ENCODE data around the gene ACSM5. TPM values are rescaled to one million over a fixed set of nuclear protein-coding genes. Genes with fewer than 3 reads are reported as not detected.
"Not testable (repeated sequence)": the region's sequence is repeated elsewhere in the genome, so short reads cannot be mapped to it uniquely, and the experiment has no call there.

Gene ACSM5
- total RNA-seq, 6 experiments from 2014 or later = 45.8 to 231 (median 151) TPM

DNA sequence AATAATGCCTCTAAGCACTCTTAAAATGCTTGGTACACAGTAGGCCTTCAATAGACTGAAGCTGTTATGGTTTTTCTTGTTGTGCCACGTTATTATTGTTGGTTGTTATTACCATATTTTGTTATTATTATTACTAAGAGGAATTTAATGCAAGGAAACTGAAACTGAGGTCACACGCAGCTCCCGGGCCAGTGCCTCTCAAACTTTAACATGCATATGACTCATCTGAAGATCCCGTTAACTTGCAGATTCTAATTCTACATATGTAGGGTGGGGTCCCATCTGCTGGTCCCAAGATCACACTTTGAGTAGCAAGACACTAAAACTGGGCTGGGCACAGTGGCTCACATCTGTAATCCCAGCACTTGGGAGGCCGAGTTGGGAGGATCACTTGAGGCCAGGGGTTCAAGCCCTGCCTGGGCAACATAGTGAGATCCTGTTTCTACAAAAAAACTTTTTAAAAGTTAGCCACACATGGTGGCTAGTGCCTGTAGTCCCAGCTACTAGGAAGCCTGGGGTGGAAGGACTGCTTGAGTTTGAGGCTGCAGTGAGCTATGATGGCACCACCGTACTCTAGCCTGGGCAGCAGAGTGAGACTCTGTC, 888 bp downstream of the ACSM5 start:
- Histone ChIP-seq H3K27ac (peak overlapping the region; percentile 75 to 98 (median 83)), H3K9me3 (no peaks in the 10 kb centered on the region), H3K27me3 (no peaks in the 10 kb centered on the region), H3K36me3 (no peaks in the 10 kb centered on the region), H3K4me3 (peak overlapping the region; percentile 29 to 55 (median 52)), H3K4me1 (peaks cover 0 to 20% (median 4%) of the 10 kb centered on the region in 4 donors)
- intact Hi-C loops (cut with DNase I) = no loop called here
- TF ChIP-seq, protein P1, sequence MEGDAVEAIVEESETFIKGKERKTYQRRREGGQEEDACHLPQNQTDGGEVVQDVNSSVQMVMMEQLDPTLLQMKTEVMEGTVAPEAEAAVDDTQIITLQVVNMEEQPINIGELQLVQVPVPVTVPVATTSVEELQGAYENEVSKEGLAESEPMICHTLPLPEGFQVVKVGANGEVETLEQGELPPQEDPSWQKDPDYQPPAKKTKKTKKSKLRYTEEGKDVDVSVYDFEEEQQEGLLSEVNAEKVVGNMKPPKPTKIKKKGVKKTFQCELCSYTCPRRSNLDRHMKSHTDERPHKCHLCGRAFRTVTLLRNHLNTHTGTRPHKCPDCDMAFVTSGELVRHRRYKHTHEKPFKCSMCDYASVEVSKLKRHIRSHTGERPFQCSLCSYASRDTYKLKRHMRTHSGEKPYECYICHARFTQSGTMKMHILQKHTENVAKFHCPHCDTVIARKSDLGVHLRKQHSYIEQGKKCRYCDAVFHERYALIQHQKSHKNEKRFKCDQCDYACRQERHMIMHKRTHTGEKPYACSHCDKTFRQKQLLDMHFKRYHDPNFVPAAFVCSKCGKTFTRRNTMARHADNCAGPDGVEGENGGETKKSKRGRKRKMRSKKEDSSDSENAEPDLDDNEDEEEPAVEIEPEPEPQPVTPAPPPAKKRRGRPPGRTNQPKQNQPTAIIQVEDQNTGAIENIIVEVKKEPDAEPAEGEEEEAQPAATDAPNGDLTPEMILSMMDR (IDR thresholded peaks at IDR 0.05) = no peak
- WGBS (ENCODE audit: insufficient coverage, low coverage, low lambda C conversion rate, missing lambda C conversion rate) = 29% methylated on average over 6 of the region's 6 CpGs
- peak; percentile 12 to 71 (median 34) for ATAC-seq
- DNase-seq = no peak

DNA sequence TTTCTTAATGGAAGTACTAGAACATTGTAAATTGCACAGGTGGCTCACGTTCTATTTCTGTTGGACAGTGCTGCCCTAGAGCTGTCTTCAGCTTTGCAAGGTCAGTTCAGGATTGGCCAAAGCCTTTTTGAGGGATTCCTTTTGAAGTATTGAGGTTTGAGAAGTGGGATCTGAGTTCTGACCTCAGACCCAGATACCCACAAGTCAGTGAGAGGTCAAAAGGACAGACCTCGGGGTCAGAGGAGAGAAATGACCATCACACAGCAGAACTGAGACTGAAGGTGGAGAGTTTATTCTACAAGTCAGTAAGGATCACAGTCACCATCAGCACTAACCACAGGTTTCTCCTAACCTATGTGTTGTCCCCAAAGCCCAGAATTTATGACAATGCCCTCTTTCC, 1.7 kb downstream of the ACSM5 start:
- 20% methylated on average over 2 of the region's 2 CpGs for WGBS (ENCODE audit: insufficient coverage, low coverage, low lambda C conversion rate, missing lambda C conversion rate)
- H3K4me1 ChIP-seq = peaks cover 0 to 20% (median 4%) of the 10 kb centered on the region in 4 donors
- intact Hi-C loops (cut with DNase I) = no loop called here
- H3K4me3 ChIP-seq = peak overlapping the region in 1 of 3 donors; percentile 52
- no peaks in the 10 kb centered on the region for H3K27me3 ChIP-seq
- peak overlapping the region in 2 of 3 donors; percentile 75 to 98 for H3K27ac ChIP-seq
- ATAC-seq = peak; percentile 6 to 26 (median 10)
- TF ChIP-seq POLR2A (IDR thresholded peaks at IDR 0.05) = no peak
- TF ChIP-seq, protein P1 (IDR thresholded peaks at IDR 0.05) = no peak
- H3K9me3 ChIP-seq = no peaks in the 10 kb centered on the region
- no peaks in the 10 kb centered on the region for H3K36me3 ChIP-seq
- no peak for DNase-seq

DNA sequence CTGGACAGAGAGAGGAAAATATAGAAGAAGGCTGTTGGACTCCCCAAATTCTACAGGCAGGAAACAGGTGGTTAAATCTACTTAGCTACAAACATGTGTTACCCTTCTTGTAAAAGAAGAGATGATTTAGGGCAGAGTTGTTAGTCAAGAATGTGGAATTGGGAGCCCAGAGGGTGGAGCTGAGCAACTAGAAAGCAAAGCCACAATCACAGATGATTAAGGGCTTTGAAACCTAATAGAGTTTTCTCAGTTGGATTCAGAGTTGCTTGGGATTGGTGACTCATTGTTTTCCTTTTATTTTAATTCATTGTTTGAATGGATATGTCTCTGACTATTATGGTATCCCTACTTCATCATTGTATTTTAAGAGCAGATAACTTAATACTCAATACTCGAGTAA, 6.2 kb downstream of the ACSM5 start:
- no peaks in the 10 kb centered on the region for H3K9me3 ChIP-seq
- no peaks in the 10 kb centered on the region for H3K27me3 ChIP-seq
- 93% methylated on average over 1 of the region's 1 CpG for WGBS (ENCODE audit: insufficient coverage, low coverage, low lambda C conversion rate, missing lambda C conversion rate)
- TF ChIP-seq POLR2A (IDR thresholded peaks at IDR 0.05) = no peak
- TF ChIP-seq, protein P1 (IDR thresholded peaks at IDR 0.05) = no peak
- DNase-seq = no peak
- H3K27ac ChIP-seq = peak overlapping the region in 1 of 3 donors; percentile 6
- H3K36me3 ChIP-seq = no peaks in the 10 kb centered on the region
- H3K4me1 ChIP-seq = peaks cover 0 to 16% (median 4%) of the 10 kb centered on the region in 4 donors
- no peak overlapping the region for H3K4me3 ChIP-seq
- intact Hi-C loops (cut with DNase I) = no loop called here
- ATAC-seq = no peak

DNA sequence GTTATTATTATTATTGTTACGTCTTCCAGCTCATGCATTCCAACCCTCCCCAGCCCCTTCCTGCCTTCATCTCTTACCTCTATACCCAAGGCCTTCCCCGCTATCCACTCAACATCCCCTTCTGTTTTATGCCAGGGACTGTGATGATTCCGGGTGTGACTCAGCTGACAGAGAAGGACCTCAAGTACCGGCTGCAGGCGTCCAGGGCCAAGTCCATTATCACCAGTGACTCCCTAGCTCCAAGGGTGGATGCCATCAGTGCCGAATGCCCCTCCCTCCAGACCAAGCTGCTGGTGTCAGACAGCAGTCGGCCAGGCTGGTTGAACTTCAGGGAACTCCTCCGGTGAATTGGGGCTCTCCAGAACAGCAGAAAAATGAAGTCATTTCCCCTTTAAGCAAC, 9.8 kb downstream of the ACSM5 start:
- intact Hi-C loops (cut with DNase I); H3K9me3 ChIP-seq; H3K36me3 ChIP-seq; H3K4me3 ChIP-seq; ATAC-seq; H3K27me3 ChIP-seq; DNase-seq; H3K27ac ChIP-seq: not testable (repeated sequence)
- WGBS (ENCODE audit: insufficient coverage, low coverage, low lambda C conversion rate, missing lambda C conversion rate) = 80% methylated on average over 4 of the region's 8 CpGs
- H3K4me1 ChIP-seq = peaks cover 0 to 14% (median 7%) of the 10 kb centered on the region in 4 donors

DNA sequence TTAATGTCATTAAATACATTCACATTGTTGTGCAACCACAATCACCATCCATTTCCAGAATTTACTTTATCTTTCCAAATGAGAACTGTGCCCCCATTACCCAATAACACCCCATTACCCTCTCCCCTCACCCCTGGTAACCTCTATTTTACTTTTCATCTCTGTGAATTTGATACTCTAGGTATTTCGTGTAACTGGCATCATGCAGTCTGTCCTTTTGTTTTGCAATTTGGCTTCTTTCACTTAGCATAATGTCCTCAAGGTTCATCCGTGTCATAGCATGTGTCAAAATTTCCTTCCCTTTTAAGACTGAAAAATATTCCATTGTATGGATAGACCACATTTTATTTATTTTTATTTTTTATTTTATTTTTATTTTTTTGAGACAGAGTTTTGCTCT, 12.4 kb downstream of the ACSM5 start:
- H3K9me3 ChIP-seq; H3K4me3 ChIP-seq; intact Hi-C loops (cut with DNase I); DNase-seq; ATAC-seq; H3K27me3 ChIP-seq; H3K36me3 ChIP-seq: not testable (repeated sequence)
- H3K27ac ChIP-seq = peak overlapping the region in 2 of 3 donors; percentile 78 to 86
- 12% methylated on average over 2 of the region's 2 CpGs for WGBS (ENCODE audit: insufficient coverage, low coverage, low lambda C conversion rate, missing lambda C conversion rate)
- peaks cover 0 to 36% (median 12%) of the 10 kb centered on the region in 4 donors for H3K4me1 ChIP-seq

DNA sequence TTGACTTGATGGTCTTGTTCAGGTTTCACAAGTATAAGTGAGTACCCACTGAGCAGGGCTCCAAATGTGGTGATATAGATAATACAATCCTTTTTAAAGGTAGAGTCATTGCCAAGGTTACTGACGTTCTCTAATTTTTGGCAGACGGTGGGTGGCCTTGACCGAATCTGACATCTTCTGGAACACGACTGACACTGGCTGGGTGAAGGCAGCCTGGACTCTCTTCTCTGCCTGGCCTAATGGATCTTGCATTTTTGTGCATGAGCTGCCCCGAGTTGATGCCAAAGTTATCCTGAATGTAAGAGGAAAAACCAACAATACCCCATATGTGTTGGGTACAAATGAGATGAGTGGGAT, 14.4 kb downstream of the ACSM5 start:
- H3K4me3 ChIP-seq; H3K27me3 ChIP-seq; intact Hi-C loops (cut with DNase I); H3K9me3 ChIP-seq; H3K36me3 ChIP-seq: not testable (repeated sequence)
- Histone ChIP-seq H3K27ac (peak overlapping the region in 2 of 3 donors; percentile 78 to 86), H3K4me1 (peaks cover 0 to 45% (median 12%) of the 10 kb centered on the region in 4 donors)
- DNase-seq (peak in 1 of 3 donors; percentile 80), ATAC-seq (peak; percentile 53 to 68 (median 64))
- WGBS (ENCODE audit: insufficient coverage, low coverage, low lambda C conversion rate, missing lambda C conversion rate) = 27% methylated on average over 4 of the region's 5 CpGs
